C1 segment of cervical spinal cord (tissue), 14 donors: Measurements from ENCODE around the gene KRTAP4-5.
"Not testable (repeated sequence)": the region's sequence is repeated elsewhere in the genome, so short reads cannot be mapped to it uniquely, and the experiment has no call there.

Experiments
- DNase-seq, 14 donors: peaks; one replicate each; lab custom pipeline; 2025; lab: John Stamatoyannopoulos, UW

The KRTAP4-5 gene

DNA sequence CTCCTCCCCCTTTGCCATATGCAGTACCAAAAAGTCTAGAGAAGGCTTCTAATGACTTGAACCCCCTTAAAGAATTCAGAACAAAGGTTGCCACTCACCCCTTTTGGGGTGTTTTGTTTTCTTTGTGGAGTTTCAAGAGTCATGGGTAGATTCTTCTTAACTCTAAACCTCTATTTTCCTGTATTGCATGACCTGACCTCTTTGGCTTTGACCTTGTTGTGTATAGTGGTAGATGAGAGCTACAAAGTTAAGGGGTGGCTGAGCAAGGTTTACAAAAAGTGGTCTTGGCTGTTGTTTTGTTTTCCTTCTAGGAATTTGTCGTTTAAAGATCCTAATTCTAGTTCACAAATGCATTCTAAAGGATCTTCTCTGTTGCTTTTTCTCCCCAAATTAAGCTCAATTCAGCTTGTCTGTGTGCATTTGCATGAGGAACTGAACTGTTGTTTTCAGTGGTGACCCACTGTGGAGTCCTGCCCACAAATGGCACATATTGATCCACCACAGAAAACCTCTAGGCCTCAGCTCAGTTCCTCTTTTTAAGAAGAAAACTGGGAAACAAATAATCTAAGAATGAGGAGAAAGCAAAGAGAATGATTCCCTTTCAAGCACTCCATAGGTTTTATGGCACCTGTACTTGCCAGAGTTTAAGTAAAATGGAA, 40.8 kb downstream of the KRTAP4-5 start:
- not testable (repeated sequence) for DNase-seq

DNA sequence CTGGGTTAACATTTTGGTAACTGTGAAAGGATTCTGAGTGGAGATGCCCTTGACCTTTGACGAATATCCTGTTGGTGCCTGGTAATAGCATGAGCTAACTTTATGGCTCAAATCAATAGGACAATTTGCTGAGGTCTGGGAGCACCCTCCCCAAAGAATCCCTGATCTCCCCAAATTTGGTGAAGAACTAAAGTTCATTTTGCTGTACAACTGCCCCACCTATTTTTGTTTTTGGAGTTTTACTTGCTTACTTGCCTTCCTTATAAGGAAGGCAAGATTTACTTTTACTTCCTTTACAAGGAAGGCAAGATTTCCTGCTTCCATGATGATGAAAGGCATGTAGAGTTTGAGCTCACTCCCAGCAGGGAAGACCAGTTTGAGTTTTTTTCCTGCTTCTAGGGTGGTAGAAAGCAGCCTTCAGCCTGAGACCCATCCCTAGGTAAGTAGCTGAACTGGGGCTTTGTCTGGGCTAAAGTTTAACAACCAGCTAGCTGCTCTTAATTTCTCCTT, 41.6 kb downstream of the KRTAP4-5 start:
- no peak for DNase-seq

DNA sequence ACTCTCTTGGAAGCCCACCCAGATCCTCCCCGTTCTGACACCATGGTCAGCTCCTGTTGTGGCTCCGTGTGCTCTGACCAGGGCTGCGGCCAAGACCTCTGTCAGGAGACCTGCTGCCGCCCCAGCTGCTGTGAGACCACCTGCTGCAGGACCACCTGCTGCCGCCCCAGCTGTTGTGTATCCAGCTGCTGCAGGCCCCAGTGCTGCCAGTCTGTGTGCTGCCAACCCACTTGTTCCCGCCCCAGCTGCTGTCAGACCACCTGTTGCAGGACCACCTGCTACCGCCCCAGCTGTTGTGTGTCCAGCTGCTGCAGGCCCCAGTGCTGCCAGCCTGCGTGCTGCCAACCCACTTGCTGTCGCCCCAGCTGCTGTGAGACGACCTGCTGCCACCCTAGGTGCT, 44.3 kb downstream of the KRTAP4-5 start, which contains the start of gene KRTAP4-9:
Gene KRTAP4-9 (plus strand): TSS at position 43 of the 400 bp plus-strand sequence. CDS start 0 bp downstream, at position 43.
- not testable (repeated sequence) for DNase-seq

DNA sequence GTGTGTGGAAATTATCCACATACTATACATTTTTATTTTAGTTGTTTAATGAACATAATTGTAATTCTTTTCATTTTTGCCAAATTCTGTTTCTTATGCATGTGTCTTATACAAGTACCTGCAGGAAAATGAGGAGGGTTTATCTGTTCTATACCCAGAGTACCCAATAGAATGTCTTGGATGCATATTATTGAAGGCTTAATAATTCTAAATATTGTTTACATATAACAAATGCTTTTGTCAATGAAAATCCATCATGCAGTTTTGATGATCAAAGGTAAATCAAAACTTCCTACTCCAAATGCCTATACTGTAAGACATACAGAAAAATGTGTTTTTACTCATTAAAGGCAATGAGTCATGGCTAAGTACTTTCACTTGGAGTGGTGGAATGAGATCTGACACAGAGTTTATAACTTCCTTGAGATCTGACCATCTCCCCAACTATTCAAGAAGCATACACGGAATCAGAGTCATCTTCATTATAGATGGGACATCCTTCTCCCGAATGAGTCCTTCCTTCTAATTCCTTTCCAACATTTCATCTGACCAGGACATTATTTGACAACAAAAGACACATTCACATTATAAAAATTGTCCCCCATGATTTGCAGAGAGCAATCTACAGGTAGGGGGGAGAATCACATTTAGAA, 45.1 kb downstream of the KRTAP4-5 start:
- not testable (repeated sequence) for DNase-seq

DNA sequence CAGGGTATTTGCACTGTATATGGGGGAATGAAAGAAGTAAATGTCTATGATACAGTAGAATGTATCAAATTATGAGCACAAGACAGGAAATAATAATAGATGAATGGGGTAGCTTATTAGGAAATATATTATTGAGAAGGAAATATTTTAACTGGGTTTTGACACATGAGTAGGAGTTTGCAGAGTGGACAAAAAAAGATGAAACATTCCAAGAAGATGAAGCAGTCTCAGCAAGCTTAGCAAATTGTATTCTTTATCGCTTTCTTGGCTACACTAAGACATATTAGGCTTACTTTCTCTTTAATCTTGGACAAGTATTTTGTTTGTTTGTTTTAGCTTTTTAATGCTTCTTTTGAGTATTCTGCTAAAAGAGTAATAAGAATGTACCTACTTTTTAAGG, 45.7 kb downstream of the KRTAP4-5 start:
- no peak for DNase-seq

DNA sequence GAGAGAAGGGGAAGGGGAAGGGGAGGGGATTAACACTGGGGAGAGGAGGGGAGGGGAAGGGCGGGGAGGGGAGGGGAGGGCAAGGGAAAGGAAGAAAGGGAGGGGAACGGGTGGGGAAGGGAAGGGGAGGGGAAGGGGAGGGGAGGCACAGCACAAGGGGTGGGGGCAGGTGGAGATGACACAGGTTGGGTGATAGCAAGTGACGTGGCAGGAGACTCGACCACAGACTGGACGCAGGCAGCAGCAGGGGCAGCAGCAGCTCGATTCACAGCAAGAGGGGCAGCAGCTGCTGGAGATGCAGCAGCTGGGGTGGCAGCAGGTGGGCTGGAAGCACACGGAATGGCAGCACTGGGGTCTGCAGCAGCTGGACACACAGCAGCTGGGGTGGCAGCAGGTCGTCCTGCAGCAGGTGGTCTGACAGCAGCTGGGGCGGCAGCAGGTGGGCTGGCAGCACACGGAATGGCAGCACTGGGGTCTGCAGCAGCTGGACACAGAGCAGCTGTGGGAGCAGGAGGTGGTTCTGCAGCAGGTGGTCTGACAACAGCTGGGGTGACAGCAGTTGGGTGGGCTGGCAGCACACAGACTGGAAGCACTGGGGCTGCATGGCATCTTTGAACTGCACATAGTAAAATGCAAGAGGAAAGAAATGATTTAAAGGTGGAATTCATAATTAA, 47.9 kb downstream of the KRTAP4-5 start, which contains the start of gene KRTAP4-16:
Gene KRTAP4-16 (minus strand): TSS at position 624 of the 674 bp plus-strand sequence. CDS start 0 bp downstream, at position 624.
- no peak for DNase-seq

DNA sequence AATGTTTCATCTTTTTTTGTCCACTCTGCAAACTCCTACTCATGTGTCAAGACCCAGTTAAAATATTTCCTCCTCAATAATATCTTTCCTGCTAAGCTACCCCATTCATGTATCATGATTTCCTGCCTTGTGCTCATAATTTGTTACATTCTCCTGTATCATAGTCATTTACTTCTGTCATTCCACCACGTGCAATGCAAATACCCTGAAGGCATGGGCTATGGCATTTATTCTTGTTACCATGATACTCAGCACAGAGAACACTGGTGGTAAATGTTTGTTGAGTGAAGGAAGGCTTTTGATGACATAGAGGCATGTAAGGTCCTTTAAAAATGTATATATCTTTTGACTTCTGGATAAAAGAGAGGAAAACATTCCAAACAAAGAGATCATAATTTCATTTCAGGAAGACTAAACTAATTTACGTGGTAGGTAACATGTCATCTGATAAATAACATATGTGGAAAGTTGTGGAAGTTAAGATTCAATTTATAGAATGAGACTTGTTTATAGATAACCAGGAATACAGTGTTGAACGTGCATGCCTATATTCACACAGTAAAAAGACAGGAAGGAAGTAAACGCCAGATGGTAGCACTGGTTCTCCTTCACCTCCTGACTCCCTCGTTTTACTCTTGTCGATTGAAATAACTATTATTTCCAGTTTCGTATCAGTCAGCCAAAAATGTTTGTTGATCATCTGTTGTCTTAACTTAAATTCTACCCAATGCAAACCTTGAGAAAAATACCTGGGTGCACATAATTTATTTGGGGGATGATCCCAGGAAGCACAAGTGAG, 49.7 kb downstream of the KRTAP4-5 start:
- not testable (repeated sequence) for DNase-seq
